SKM-1 treated with dmso at 0.1 percent for 144 hours (cell line): ENCODE measurements around the gene TRAF2.

Experiments
- DNase-seq: peaks from one replicate; lab custom pipeline; 2025; ENCODE audit not compliant: unreplicated experiment; lab: John Stamatoyannopoulos, UW

Gene TRAF2

DNA sequence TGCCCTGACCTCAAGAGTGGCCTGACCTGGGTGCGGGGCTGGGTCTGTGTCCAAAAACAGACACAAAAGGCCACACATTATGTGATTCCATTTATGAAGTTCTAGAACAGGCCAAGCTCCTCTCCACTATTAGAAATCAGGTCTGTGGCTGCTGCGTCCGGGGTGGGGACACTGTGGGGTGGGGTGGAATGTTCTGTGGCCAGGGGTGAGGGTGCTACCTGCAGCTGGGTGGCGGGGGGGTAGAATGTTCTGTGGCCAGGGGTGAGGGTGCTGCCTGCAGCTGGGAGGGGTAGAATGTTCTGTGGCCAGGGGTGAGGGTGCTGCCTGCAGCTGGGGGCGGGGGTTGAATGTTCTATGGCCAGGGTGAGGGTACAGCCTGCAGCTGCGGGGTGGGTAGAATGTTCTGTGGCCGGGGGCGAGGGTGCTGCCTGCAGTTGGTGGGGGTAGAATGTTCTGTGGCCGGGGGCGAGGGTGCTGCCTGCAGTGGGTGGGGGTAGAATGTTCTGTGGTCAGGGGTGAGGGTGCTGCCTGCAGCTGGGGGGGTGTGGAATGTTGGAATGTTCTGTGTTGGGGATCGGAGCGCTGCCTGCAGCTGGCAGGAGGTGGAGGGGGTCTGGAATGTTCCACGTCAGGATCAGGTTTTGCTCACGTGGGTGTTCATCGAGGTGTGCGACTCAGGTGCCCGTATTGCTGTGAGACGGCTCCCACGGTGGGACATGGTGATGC, 74.1 kb downstream of the TRAF2 start:
- DNase-seq, result no peak

DNA sequence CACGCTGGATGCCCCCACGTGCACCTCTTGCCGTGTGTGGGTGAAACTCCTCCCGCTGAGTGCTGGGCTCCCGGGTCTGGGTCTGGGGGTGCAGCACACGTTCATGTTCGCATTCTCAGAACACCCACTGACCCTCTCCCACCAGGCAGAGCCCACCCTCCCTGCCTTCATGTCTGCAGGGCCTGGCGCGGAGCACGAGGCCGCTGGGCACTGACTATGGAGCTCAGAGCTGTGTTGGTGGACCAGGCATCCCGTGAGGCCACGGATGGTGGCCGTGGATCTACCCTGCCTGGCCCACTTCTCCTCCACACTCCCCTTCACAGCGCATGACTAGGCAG, 74.6 kb downstream of the TRAF2 start:
- no peak for DNase-seq

DNA sequence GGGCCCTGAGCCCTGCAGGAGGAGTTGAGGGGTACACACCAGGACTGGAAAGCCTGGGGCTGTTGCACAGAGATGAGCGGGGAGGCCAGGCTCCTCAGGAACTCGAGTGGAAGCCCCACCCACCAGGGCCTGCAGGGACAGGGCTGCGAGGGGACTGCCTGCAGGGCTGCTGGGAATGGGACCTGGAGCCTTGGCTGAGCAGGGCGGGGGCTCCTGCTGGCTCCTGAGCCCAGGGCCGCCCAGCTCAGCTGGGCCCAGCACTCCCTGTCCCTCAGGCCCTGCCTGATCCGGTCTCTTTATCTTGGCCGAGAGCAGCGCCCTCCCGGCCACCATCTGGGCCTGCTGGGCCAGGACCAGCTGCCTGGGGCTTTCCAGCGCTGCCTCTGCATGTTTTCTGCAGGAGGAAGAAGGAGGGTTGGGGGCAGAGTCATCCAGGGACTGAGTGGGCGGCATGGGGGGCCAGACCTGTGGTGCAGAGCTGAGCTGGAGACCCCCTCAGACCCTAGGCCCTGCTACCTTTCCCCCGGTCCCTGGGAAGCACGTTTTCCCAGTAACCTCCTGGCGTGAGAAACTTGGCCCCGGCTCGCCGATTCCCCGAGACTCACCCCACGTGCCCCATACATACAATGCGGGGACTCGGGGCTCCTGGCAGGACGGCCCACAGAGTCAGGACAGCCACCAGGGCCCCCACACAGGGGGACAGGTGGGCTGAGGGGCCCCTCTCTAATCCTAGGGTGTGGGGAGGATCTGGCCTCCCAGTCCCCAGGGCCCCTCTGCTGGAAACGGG, 75.2 kb downstream of the TRAF2 start:
- no peak for DNase-seq

DNA sequence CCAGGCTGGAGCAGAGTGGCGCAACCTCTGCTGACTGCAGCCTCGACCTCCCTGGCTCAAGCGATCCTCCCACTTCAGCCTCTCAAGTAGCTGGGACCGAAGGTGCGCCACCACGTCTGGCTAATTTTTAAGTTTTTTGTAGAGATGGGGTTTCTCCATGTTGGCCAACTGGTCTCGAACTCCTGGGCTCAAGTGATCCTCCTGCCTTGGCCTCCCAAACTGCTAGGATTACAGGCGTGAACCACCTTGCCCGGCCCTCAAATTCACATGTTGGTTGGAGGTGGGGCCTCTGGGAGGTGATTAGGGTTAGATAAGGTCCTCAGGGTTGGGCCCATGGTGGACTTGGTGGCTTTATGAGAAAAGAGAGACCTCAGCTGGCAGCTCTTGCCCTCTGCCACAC, 75.8 kb downstream of the TRAF2 start:
- DNase-seq, result no peak

DNA sequence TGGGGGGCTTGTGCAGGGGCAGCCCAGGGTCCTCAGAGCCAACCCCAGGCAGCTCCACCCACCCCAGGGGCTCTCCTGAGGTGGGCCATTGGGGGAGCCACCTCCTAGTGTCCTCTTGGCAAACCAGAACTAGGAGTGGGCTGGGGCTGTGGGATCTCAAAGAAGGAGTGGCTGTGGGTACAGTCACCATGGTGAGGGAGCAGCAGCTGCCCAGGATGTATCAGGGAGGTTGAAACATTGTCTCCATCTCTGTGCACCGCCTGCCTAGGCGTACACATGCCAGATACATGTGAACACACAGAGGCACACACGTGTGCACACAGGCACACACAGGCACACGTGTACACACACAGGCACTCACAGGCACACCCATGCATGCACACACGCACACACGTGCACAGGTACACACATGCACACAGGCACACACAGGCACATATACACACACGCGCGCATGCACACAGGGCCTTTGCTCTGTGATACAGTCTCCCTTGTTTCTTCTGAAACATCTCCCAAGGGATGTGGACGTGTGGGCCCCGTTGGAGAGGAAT, 76.5 kb downstream of the TRAF2 start:
- DNase-seq, result no peak

DNA sequence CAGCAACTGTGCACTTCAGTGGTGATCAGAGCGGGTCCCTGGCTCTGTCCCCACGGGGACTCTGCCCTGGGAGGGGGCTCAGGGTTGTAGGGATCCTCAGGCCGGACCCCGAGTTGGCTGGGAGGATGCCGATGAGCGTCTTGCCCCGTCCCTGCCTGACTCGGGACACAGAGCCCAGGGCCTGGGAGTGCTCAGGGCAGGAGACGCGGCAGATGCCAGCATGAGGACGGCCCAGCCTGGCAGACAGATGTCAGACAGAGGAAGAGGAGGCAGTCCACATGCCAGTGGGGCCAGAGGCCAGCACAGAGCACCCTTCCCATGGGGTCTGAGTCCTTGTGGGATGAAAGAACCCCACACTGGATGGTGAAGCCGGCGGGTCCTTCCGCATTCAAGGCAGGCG, 77.0 kb downstream of the TRAF2 start:
- no peak for DNase-seq

DNA sequence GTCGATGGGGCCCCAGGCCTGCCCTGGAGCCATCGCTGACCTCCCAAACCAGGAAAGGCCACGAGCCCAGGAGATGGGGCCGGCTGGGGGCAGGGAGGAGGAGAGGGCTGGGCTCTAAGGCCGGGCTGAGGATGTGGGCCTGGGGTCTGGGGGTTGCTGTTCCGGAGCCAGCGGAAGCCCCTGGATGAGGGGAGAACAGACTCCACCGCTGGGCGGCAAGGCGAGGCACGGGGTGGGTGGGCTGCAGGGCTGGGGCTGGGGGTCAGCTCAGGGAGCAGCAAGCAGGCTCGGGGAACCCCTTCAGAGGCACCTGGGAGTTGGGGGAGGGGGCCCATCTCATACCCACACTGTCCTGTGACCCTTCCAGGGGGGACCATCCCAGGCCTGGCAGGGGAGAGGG, 77.4 kb downstream of the TRAF2 start:
- no peak for DNase-seq

DNA sequence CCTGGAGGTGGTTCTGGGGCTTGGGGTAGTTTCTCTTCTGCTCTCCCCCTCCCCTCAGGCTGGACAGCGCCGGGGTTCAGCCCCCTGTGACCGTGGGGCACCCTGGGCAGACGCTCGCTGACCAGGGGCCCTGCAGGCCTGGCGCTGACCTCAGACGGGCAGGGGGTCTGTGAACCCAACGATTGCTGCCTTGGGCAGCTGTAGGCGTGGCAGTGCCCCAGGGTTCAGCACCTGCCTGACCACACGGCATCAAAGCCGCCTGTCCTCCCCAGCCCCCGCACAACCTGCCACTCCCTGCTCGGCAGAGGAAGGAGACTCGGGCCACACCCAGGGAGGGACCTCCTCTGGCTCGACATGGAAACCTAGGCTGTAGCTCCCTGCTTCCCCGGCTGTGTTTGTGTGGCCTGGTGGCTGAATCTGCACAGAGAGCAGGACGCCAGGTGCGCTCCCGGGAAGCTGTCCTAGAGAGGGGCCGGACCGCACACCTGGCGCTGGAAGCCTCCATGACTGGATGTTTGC, 77.9 kb downstream of the TRAF2 start:
- no peak for DNase-seq

DNA sequence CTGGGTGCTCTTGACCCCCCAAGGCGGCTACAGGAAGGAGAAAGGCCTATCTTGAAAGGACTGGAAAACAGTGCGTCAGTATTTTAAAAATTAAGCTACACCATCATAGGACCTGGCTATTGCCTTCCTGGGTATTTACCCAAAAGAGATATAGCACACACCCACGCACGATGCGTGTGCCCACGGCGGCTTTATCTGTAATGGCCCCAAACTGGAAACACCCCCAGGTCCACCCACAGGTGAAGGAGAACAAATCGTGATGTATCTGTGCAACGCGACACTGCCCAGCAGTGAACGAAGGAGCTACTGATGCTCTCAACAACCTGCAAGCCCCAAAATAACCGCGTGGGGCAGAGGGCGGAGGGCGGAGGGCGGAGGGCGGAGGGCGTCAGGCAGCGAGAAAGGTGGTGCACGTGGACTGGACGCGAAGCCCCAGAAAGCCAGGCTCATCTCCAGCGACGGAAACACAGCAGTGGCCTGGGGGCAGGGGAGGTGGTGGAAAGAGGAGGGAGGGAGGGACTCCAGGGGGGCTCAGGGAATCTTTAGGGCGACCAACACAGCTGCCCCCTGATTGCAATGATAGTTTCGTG, 78.6 kb downstream of the TRAF2 start:
- DNase-seq, result no peak

DNA sequence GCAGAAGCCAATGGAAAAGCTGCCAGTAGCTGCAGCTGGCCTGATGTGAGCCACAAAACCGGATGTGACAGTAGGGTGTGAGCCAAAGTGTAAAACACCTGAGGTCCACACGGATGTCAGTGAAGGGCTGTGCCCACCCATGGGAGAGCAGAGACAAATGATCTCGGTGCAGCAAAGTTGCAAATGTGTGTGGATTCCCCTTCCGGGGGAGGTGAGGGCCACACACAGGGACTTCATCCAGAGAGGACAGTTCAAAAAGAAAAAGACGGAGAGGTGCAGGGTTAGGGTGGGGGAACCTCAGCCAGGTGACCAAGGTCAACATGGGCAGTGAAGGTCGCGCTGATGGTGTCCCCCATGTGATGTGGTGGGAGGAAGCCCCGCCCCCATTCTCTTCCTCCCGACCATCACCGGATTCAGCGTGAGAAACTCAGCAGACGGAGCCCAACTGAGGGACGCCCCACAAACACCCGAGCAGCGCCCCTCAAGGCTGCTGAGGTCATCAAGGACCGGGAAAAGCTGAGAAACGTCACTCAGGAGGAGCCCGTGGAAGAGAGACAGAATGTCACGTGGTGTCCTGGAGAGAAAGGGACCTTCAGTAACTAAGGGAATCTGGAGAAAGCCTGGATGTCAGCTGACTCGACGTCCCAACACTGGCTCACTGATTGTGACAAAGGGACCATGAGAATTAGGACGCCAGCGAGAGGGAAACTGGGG, 79.6 kb downstream of the TRAF2 start:
- no peak for DNase-seq

DNA sequence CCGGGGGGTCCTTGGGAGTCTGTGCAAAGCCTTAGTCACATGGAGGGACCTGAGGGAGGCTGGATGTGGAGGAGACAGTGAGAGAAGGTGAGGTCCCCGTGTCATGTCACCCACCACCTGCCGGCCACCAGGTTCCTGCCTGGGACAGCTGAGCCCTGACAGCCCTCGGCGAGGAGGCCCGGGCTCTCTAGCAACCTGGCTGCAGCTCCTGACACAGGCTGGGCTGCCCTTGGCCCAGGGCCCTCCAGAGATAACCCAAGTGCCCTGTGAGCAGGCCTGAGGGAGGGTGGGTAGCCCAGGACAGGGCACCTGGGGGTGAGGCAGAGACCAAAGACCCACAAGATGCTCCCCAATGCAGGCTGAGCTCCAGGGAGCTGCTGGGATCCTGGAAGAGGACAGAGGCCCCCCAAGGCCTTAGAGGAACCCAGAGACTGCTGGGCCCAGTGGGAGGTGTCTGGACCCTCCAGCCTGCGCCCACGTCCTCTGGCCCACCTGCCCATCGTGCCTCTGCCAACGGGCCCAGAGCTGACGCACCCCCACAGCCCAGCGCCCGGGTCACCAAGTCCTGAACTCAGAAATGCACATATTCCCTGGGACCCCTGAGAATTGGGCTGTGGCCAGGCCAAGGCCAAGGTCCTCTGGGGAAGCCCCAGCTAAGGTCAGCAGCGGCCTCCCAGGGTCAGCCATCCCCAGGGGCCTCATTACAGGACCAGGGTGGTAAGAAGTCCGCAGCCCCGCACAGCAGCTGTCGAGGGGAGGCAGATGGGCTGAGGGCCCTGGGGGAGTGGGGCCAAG, 82.2 kb downstream of the TRAF2 start:
- DNase-seq, result no peak

DNA sequence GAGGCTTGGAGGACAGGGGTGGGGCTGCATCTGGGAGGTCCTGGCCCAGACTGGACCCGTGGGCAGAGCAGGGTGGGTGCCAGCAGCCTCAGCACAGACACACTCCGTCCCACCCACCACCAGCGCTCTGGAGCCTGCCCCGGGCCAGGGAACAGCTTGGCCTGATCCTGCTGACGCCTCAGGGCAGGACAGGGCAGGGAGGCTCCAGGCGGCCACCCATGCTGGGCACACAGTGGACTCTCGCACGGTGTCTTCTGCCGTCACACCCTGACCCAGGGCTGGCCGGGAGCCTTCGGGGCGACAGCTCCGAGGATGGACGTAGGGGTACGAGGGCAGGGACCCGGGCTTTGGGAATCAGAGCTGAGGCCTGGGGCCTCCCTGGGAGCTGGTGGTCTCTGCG, 82.8 kb downstream of the TRAF2 start:
- no peak for DNase-seq

DNA sequence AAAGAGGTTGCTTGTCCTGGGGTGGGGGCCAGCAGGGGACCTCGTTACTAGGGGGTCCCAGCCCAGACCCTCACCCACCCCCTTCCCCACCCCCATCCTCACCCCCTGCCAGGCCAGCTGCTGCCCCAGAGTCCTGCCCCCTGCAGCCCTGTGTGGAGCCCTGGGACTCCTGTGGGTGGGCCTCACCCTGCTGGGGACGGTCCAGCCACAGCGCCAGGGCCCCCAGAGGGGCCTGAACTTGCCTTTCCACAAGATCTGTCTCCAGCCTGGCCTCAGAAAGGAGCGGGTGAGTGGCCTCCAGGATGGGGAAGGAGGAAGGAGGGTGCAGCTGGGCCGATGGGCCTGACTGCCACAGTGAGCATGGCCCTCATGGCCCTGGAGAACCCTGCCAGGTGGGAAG, 83.5 kb downstream of the TRAF2 start:
- no peak for DNase-seq

DNA sequence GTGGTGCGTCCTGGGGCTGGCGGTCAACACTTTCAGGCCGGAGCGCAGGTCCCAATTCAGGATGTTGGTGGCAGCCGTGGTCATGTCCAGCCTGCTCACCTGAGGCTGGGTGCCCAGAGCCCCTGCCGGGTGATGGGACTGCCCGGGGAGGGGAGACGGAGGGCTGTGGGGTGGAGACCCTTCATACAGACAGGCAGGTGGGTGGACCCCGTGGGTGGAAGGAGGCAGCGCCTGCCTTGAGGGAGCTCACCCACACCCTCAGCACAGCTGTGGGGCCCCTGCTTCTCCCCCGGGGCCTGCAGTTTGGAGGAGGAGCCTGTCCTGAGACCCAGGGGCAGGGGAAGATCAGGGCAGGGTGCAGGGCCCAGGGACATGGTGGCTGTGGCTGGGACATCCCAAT, 84.0 kb downstream of the TRAF2 start:
- no peak for DNase-seq

DNA sequence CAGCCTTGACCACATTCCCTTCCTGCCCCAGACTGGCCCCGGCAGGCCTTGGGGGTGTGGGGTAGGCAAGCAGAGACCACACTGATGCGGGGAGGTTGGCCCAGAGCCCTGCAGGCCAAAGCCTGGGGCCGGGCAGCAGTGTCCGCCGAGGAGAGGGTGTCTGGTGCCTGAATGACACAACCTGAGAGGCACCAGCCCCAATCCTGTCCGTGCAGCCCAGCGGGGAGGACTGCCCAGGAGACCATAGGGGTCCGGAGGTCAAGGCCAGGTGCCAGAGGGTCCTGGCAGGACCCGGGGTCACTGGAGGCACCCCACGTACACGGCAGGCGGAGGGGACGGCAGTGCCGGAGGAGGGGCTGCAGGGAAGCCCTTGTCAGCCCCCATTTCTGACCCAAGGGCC, 85.4 kb downstream of the TRAF2 start:
- DNase-seq, result no peak

DNA sequence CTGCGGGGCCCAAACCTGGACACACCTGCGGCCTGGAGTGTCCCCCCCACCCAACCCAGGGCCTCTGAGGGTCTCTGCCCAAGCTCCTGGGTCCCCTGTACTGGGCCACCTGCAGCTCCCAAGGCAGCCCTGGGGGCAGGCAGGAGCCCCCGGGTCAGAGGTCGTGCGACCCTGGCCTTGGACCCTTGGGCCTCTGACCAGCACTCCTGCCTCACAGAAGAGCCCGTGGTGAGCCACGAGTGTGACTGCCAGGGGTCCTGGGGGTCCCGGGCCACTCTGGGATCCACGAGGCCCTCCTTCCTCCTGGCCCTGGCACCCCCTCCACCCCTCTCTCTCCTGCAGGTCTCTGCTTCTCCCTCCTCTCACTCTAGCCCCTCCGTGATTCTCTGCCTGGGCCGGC, 86.0 kb downstream of the TRAF2 start:
- no peak for DNase-seq

DNA sequence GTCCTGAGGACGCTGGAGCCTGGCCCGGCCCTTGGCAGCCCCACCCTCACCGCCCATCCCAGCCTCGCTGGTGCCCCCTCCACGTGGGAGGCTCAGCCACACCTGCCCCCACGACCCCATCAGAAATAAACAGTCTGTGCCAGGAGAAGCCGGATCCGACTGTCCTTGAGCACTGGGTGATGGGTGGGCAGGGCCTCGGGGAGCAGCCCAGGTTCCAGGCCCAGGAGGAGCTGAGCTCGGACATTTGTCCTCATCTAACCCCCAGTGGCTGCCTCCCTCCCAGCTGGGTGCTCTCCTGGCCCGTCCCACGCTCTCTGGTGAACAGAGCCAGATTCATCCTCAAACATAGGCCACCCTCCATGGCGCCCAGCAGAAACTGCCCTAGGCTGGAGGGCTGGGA, 86.4 kb downstream of the TRAF2 start:
- DNase-seq, result no peak

DNA sequence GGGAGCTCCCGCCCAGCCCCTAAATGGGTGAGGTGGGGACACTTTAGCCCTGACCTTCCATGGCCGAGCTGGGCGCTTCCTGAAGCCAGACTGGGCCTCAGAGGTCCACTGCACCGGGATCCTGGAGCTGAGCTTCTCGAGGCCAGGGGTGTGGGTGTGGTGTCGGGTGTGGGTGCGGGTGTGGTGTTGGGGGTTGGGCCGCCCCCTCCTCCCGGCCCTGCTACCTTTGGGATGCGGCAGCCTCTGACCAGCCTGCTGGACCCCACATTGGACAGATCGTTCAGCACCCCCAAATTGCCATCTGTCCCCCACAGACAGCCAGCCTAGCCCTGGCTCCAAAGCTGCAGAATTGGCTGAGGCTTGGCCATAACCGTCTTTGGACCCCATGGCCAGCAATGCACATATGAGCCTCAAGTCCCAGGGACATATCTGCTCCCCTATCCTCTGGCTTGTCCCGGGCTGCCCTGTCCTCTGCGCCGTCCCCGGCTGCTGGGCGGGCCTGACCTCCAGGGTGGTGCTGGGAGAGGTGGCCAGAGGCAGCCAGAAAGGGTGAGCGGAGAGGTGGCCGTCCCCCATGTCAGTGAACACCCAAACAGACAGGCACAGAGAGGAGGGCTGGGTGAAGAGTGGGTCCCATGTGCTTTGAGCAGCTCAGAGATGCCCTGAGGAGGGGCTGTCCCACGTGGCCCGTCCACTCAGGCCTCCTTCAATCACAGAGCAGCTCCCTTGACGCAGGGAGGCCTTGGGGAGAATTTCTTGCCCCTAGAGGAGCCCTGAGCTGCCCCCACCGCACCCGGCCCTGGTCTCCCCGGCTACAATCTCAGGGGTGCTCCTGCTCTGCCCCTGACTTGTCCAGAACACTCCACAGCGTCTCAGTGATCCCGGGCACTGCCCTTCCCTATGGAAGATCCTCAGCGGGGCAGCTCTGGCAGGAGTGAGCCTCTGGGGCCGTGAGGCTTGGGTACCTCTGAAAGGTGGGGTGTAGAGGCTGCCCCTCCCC, 87.6 kb downstream of the TRAF2 start:
- DNase-seq, result no peak

DNA sequence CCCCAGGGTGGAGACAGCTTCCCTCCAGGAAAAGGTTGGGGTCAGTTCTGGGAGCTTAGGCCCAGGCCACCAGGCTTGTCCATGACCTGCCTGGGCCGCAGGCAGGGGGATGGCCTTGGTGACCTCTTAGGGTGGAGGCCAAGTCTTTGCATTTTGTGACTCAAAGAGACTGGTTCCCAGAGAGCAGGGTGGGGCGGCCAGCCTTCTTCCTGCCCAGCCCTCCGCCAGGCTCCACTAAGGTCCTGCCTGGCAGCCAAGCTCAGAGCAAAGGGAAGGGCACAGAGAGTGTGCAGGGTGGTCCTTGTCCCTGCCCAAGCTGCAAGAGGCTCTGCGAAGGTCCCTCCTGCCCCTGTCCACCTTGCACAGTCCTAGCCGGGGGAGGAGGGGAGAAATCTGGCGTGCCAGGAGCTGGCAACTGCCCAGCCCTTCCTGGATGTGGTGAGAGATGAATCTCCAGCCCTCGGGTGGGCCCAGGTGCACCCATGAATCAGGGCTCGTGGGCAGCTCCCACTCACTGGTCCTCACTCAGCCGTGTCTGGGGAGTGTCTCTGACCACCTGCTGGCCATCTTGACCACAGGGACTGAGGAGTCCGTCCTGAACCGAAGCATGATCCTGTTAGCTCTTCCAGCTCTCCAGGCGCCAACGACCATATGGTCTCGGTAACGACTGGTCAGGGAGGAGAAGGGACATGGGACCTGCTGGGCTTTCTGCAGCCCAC, 88.7 kb downstream of the TRAF2 start:
- DNase-seq, result no peak
